B cell (primary cell): Measurements from ENCODE around the gene COMMD7. TPM values are rescaled to one million over a fixed set of nuclear protein-coding genes. Genes with fewer than 3 reads are reported as not detected.

ENCODE experiments used
- ATAC-seq: fragments of 200-7000 bp; cut with Tn5 transposase; one replicate; pipeline ENCODE4 v1.10.0; 2021; ENCODE audit warnings: low read depth, mild to moderate bottlenecking, moderate number of reproducible peaks, moderate library complexity
- CTCF ChIA-PET: fragments of 350-600 bp; sonication (Branson Sonifier 250); formaldehyde crosslinking; loops from one replicate; lab custom pipeline; 2021; ENCODE audit warnings: antibody characterized with exemption, inconsistent platforms; lab: Charles Lee
- POLR2A ChIA-PET: fragments of 350-600 bp; sonication (Branson Sonifier 250); formaldehyde crosslinking; loops from one replicate; lab custom pipeline; 2021; ENCODE audit warnings: antibody characterized with exemption; lab: Charles Lee
- DNase-seq: peaks from one replicate; pipeline ENCODE4 v3.0.0; 2013
- H2AFZ ChIP-seq: 2 replicates; pipeline ENCODE4 v1.6.1; 2012; ENCODE audit warnings: mild to moderate bottlenecking, low read depth, low read length; ENCODE audit not compliant: insufficient read depth, poor library complexity, severe bottlenecking
- H3K27ac ChIP-seq, 2 donors: 1 replicate in 1 of 2; 2 replicates in 1 of 2; pipeline ENCODE4 v1.5.1; 2012 to 2013; ENCODE audit warnings: low read length in 2 of 2, mild to moderate bottlenecking in 2 of 2, moderate library complexity in 1 of 2
- H3K27me3 ChIP-seq, 4 experiments: fragments of 200-600 bp in 1 of 4; sonication (generic) in 1 of 4; replicated peaks in 1 of 4; 1 replicate in 2 of 4; 2 replicates in 2 of 4; pipeline versions ENCODE4 v1.6.1 to v1.7.0; 2013 to 2016; ENCODE audit warnings: low read length in 3 of 4, mild to moderate bottlenecking in 2 of 4, mixed read lengths in 1 of 4, moderate library complexity in 1 of 4; ENCODE audit not compliant: insufficient read depth in 4 of 4, control insufficient read depth in 3 of 4; ENCODE audit errors: control extremely low read depth in 1 of 4
- H3K36me3 ChIP-seq, 2 experiments: replicated peaks in 1 of 2; 1 replicate in 1 of 2; 2 replicates in 1 of 2; pipeline versions ENCODE4 v1.6.1 to v1.7.1; 2013; ENCODE audit warnings: low read length in 1 of 2; ENCODE audit not compliant: insufficient read depth in 2 of 2, control insufficient read depth in 1 of 2; ENCODE audit errors: control extremely low read depth in 1 of 2, extremely low read depth in 1 of 2
- H3K4me1 ChIP-seq, 2 donors: fragments of 200-600 bp in 1 of 2; sonication (generic) in 1 of 2; 1 replicate in 1 of 2; 2 replicates in 1 of 2; pipeline versions ENCODE4 v1.5.1 to v1.6.1; 2013 to 2017; ENCODE audit warnings: low read length in 2 of 2; ENCODE audit not compliant: control insufficient read depth in 2 of 2, insufficient read depth in 2 of 2
- H3K4me2 ChIP-seq: replicated peaks from 2 replicates; pipeline ENCODE3; 2012; ENCODE audit warnings: mild to moderate bottlenecking, low read depth, low read length; ENCODE audit not compliant: poor library complexity, severe bottlenecking
- H3K4me3 ChIP-seq, 5 experiments: fragments of 200-600 bp in 1 of 5; sonication (generic) in 1 of 5; 1 replicate in 3 of 5; 2 replicates in 2 of 5; pipeline versions ENCODE4 v1.5.1 to v1.7.0; 2011 to 2016; ENCODE audit warnings: low read length in 4 of 5, mild to moderate bottlenecking in 4 of 5, low read depth in 2 of 5, control low read depth in 1 of 5, moderate library complexity in 1 of 5; ENCODE audit not compliant: insufficient read depth in 1 of 5; ENCODE audit errors: control extremely low read depth in 1 of 5, extremely low read depth in 1 of 5
- H3K79me2 ChIP-seq: fragments of 200-600 bp; sonication (generic); one replicate; pipeline ENCODE4 v1.6.0; 2016; ENCODE audit warnings: low read length; ENCODE audit not compliant: control insufficient read depth, insufficient read depth
- H3K9ac ChIP-seq: fragments of 200-600 bp; sonication (generic); 2 replicates; pipeline ENCODE4 v1.6.1; 2017; ENCODE audit warnings: mild to moderate bottlenecking, low read length, moderate library complexity
- H3K9me3 ChIP-seq, 3 donors: one replicate each; pipeline versions ENCODE4 v1.6.1 to v1.7.1; 2013; ENCODE audit warnings: low read length in 2 of 3; ENCODE audit not compliant: control insufficient read depth in 2 of 3, insufficient read depth in 1 of 3; ENCODE audit errors: control extremely low read depth in 1 of 3
- H4K20me1 ChIP-seq: 2 replicates; pipeline ENCODE4 v1.6.0; 2012; ENCODE audit warnings: mild to moderate bottlenecking, low read length; ENCODE audit not compliant: insufficient read depth, control insufficient read depth, poor library complexity, severe bottlenecking
- H3K27ac Mint-ChIP-seq: one replicate; pipeline ENCODE4 v1.8.0; 2021; ENCODE audit warnings: mixed read lengths
- H3K27me3 Mint-ChIP-seq: one replicate; pipeline ENCODE4 v1.8.0; 2021; ENCODE audit warnings: mixed read lengths
- H3K4me1 Mint-ChIP-seq: one replicate; pipeline ENCODE4 v1.8.0; 2021; ENCODE audit warnings: mixed read lengths
- H3K4me3 Mint-ChIP-seq: one replicate; pipeline ENCODE4 v1.8.0; 2021; ENCODE audit warnings: mixed read lengths
- H3K9me3 Mint-ChIP-seq: one replicate; pipeline ENCODE4 v1.8.0; 2022; ENCODE audit warnings: mixed read lengths; ENCODE audit not compliant: insufficient read depth
- CTCF ChIP-seq: fragments of 200-600 bp; IDR thresholded peaks from one replicate; pipeline ENCODE4 v1.8.0; 2022; ENCODE audit warnings: antibody characterized with exemption, mild to moderate bottlenecking
- EZH2 ChIP-seq: IDR thresholded peaks from 2 replicates; pipeline ENCODE4 v1.6.1; 2012; ENCODE audit warnings: borderline replicate concordance, low read depth, mild to moderate bottlenecking, moderate library complexity, low read length; ENCODE audit not compliant: insufficient read depth, poor library complexity, severe bottlenecking
- WGBS: methylation state at CpG from one replicate; pipeline ENCODE4 v1.1.5; 2013; ENCODE audit warnings: missing lambda C conversion rate; ENCODE audit not compliant: insufficient coverage; 5-methylcytosine and 5-hydroxymethylcytosine counted together
- intact Hi-C: fragments of 100-400 bp; cut with micrococcal nuclease; formaldehyde crosslinking; loops from one replicate; pipeline ENCODE4 v1.10.0; 2022
- polyA plus RNA-seq: library from polyadenylated mRNA; depleted of rRNA; stranded (reverse); fragments of >200 nt; gene quantifications from 2 replicates; pipeline ENCODE4 v1.2.3, GENCODE V29; 2012
- total RNA-seq, 2 donors: library from RNA; stranded (reverse); fragments of 120-200 nt in 1 of 2; gene quantifications; 1 replicate in 1 of 2; 2 replicates in 1 of 2; pipeline versions ENCODE4 v1.2.3 to v1.2.4, GENCODE V29; 2013 to 2022

COMMD7 gene
- total and polyA plus RNA-seq, 2 donors (not counting 1 experiment from before 2014, with no cell fraction given): 24.5 to 34.9 TPM

DNA sequence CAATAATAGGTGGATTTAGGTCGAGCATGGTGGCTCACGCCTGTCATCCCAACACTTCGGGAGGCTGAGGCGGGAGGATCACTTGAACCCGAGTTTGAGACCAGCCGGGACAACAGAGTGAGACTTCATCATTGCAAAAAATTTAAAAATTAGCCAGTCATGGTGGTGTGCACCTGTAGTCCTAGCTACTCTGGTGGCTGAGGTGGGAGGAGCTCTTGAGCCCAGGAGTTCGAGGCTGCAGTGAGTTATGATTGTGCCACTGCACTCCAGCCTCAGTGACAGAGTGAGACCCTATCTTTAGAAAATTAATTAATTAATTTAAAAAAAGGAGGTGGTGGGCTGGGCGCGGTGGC is 56.1 kb downstream of the COMMD7 start:
- Histone ChIP-seq H3K79me2 (no peaks in the 10 kb centered on the region), H4K20me1 (no peaks in the 10 kb centered on the region), H3K9ac (no peak overlapping the region), H3K4me1 (no peaks in the 10 kb centered on the region), H2AFZ (no peak overlapping the region), H3K27ac (no peak overlapping the region), H3K4me3 (no peak overlapping the region), H3K36me3 (no peaks in the 10 kb centered on the region), H3K27me3 (no peaks in the 10 kb centered on the region), H3K4me2 (no peak overlapping the region), H3K9me3 (peaks cover 0 to 4% (median 0%) of the 10 kb centered on the region in 3 donors)
- H3K27ac Mint-ChIP-seq: no peak overlapping the region
- H3K27me3 Mint-ChIP-seq: no peaks in the 10 kb centered on the region
- intact Hi-C loops: no loop called here
- ATAC-seq (no peak), DNase-seq (no peak)
- 98% methylated on average over 8 of the region's 9 CpGs for WGBS
- ChIA-PET POLR2A (no interaction called here), CTCF (no interaction called here)
- H3K9me3 Mint-ChIP-seq: no peaks in the 10 kb centered on the region
- no peak overlapping the region for H3K4me3 Mint-ChIP-seq
- TF ChIP-seq CTCF (no peak), EZH2 (no peak)
- no peaks in the 10 kb centered on the region for H3K4me1 Mint-ChIP-seq

DNA sequence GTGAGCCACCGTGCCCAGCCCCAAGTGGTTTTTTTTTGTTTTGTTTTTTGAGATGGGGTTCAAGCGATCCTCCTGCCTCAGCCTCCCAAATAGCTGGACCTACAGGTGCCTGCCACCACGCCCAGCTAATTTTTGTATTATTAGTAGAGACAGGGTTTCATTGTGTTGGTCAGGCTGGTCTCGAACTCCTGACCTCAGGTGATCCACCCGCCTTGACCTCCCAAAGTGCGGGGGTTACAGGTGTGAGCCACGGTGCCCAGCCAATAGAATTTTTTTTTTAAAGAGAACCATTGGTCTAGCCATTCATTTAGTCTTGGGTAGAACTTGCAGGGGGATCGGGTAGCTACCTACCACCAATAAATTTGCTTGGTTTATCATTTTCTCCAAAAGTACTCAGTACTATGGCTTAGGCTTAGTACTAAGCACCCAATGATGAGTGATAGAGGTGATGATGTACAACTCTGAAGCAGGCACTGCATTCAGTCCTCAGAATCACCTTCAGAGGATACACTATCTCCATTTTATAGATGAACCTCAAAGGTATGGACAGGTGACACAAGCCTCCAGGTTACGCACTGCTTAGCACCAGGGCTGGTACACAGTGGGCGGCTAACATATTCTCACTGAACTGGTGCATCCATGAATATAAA is 56.6 kb downstream of the COMMD7 start:
- no peak overlapping the region for H3K4me3 Mint-ChIP-seq
- Histone ChIP-seq H2AFZ (no peak overlapping the region), H3K79me2 (no peaks in the 10 kb centered on the region), H3K4me3 (no peak overlapping the region), H4K20me1 (no peaks in the 10 kb centered on the region), H3K4me2 (no peak overlapping the region), H3K9me3 (peaks cover 0 to 4% (median 0%) of the 10 kb centered on the region in 3 donors), H3K36me3 (no peaks in the 10 kb centered on the region), H3K4me1 (no peaks in the 10 kb centered on the region), H3K27ac (no peak overlapping the region), H3K9ac (no peak overlapping the region), H3K27me3 (no peaks in the 10 kb centered on the region)
- no peaks in the 10 kb centered on the region for H3K9me3 Mint-ChIP-seq
- DNase-seq: no peak
- intact Hi-C loops: no loop called here
- 100% methylated on average over 1 of the region's 10 CpGs for WGBS
- TF ChIP-seq CTCF (no peak), EZH2 (no peak)
- no peak overlapping the region for H3K27ac Mint-ChIP-seq
- peaks cover 2% of the 10 kb centered on the region for H3K4me1 Mint-ChIP-seq
- CTCF ChIA-PET: interaction anchor here (1.0 kb wide), 1 partner anchor 10 kb away, joined by 3 read pairs; no protein-coding TSS in a partner anchor
- H3K27me3 Mint-ChIP-seq: no peaks in the 10 kb centered on the region
- ATAC-seq: no peak
- POLR2A ChIA-PET: no interaction called here
